ENCODE results near the gene PPM1A. TPM values are rescaled to one million over a fixed set of nuclear protein-coding genes. Genes with fewer than 3 reads are reported as not detected.
"Not testable (repeated sequence)": the region's sequence is repeated elsewhere in the genome, so short reads cannot be mapped to it uniquely, and the experiment has no call there.

The PPM1A gene
- total RNA-seq, 2 experiments from 2014 or later, result 47.3 to 52.6 TPM

DNA sequence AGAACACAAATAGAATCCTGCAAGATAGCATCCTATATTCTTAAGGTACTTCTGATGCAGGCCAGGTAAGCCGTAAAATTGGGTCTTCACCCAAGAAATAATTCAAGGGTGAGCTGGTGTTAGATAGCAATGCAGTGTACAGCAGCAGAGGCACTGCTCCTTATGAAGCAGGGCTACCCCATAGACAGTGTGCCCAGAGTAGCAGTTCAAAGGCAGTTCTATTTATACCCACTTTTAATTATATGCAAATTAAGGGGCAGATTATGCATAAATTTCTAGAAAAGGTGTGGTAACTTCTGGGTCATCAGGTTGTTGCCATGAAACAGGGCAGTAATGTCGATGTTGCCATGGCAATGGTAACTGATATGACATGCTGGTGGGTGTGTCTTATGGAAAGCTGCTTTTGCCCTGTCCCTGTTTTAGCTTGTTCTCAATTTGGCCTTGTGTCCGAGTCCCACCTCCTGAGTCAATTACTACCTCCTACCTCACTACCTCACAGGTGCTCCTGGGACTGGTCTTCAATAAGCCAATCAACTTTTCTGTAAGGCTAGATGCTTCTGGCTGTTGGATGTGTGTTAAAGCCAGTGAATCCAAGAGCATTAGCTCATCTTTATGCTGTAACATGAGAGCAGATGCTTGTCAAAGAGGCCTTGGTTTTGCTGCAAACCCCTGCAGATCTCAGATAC, 61.0 kb downstream of the PPM1A start:
- CTCF ChIA-PET, result interaction anchor here (0.6 to 0.7 kb wide), 2 partner anchors 110 to 553 kb away, joined by 3 to 4 read pairs; no protein-coding TSS in a partner anchor
- POLR2A ChIA-PET, result no interaction called here

GRCh38 chr14:60311417-60311816, 62.4 kb downstream of the PPM1A start:
- ChIA-PET CTCF (no interaction called here), POLR2A (no interaction called here)

DNA sequence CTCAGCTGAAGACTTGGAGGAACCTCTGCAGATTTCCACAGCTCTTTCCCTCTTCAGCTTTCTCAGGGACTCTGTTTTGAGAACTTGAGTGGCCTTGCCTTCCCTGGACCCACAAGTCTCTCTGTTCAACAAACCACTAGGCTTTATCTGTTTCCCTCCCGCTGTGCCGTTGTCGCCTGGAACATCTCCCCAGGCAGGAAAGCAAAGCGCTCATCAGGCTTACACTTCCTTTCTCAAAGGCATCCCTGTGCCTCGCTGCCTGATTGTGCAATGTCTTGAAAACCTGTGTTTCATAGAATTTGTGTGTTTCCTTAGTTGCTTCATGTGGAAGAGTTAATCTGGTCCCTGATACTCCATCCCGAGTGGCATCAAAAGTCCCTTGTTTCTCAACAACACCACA, 64.1 kb downstream of the PPM1A start:
- POLR2A ChIA-PET, result no interaction called here
- CTCF ChIA-PET, result interaction anchor here (1.2 kb wide), 1 partner anchor 15 kb away, joined by 3 read pairs; no protein-coding TSS in a partner anchor

DNA sequence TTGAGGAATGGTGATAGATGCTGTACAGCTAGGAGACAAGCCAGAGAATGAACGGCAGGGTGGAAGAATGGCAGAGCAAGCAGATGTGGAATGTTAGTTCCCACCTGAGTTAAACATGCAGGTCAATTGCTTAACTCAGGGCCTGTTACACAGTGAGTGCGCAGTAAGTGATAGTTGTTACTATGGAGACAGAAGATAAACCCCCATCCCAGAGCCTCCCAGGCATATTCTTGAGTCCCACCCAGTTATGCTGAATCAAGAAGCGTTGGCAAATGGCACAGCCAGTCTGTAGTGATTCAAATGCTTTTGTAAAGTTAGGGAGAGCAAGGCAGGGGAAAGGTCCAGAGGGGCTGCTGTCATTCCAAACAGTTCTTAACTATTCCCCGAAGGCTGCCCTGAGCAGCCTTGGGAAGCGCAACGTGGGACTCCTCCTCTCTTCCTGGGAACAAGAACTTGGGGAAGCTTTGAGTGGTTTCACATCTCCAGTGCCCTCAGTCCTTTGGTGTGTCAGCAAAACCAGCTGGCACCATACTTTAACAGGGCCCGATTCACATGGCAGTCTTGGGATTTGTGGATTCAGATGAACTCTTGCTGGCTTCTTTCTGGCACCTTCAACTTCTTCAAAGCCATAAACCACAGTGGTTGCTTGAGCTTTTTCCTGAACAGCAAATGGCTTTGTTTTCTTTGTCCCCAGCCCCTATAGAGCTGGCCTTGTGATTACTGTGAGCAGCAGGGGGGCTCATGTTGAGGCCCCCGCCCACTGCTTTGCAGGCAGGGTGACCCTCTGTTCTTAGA, 66.4 kb downstream of the PPM1A start:
- ChIA-PET POLR2A (no interaction called here), CTCF (no interaction called here)

GRCh38 chr14:60317609-60318008, 68.6 kb downstream of the PPM1A start:
- CTCF ChIA-PET, result interaction anchor here (1.2 kb wide), 1 partner anchor 12 kb away, joined by 3 read pairs; no protein-coding TSS in a partner anchor
- POLR2A ChIA-PET, result no interaction called here

DNA sequence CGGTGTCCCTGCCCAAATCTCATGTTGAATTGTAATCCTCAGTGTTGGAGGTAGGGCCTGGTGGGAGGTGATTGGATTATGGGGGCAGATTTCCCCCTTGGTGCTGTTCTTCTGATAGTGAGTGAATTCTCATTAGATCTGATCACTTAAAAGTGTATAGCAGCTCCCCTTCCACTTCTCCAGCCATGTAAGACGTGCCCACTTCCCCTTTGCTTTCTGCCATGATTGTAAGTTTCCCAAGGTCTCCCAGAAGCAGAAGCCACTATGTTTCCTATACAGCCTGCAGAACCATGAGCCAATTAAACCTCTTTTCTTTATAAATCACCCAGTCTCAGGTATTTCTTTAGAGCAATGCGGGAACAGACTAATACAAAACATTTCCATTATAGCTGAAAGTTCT, 71.8 kb downstream of the PPM1A start:
- CTCF ChIA-PET, result interaction anchor here (1.1 kb wide), 1 partner anchor 9 kb away, joined by 3 read pairs; no protein-coding TSS in a partner anchor
- POLR2A ChIA-PET, result not testable (repeated sequence)

GRCh38 chr14:60323199-60323896, 74.3 kb downstream of the PPM1A start:
- ChIA-PET CTCF (no interaction called here), POLR2A (no interaction called here)

- ChIA-PET CTCF (no interaction called here), POLR2A (interaction anchor here (0.6 kb wide), 1 partner anchor 1381 kb away, joined by 4 read pairs; no protein-coding TSS in a partner anchor)
Measured at GRCh38 chr14:60324837-60325236, 75.8 kb downstream of the PPM1A start.

GRCh38 chr14:60326274-60326673, 77.3 kb downstream of the PPM1A start:
- ChIA-PET POLR2A (no interaction called here), CTCF (no interaction called here)

- ChIA-PET POLR2A (interaction anchor here (0.7 to 1.3 kb wide), 2 partner anchors 79 to 406 kb away, joined by 3 to 6 read pairs; partner anchors contain the start of gene PPM1A), CTCF (interaction anchor here (0.6 to 1.3 kb wide), 4 partner anchors 15 to 265 kb away, joined by 3 to 4 read pairs (median 3); no protein-coding TSS in a partner anchor)
Measured at GRCh38 chr14:60327447-60328331, 78.7 kb downstream of the PPM1A start.

- ChIA-PET POLR2A (interaction anchor here (1.3 kb wide), 1 partner anchor 80 kb away, joined by 6 read pairs; the partner anchor contains the start of gene PPM1A), CTCF (interaction anchor here (0.6 kb wide), 1 partner anchor 266 kb away, joined by 4 read pairs; no protein-coding TSS in a partner anchor)
Measured at GRCh38 chr14:60328583-60328982, 79.6 kb downstream of the PPM1A start.

DNA sequence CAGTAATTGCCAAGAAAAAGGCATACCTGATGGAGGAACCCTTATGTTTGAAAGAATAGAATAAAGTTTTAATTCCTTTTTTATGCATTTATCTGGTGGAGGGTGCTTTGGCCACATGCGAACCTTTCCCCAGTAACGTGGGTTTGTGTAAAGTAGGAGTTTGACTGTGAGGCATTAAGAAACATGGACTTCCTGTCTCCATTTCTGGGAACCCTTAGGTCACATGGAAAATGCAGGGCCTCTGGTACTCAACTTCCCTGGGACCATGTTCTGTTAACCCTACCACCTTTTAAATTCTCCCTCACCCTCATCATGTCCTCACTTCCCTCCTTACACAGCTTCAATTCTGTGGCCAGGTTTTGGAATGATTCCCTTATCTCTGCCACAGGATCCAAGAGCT, 80.3 kb downstream of the PPM1A start:
- POLR2A ChIA-PET, result no interaction called here
- CTCF ChIA-PET, result no interaction called here

- POLR2A ChIA-PET, result interaction anchor here (0.5 to 2.3 kb wide), 4 partner anchors 81 to 240 kb away, joined by 3 to 24 read pairs (median 4); partner anchors contain the start of genes PCNX4 and PPM1A
- CTCF ChIA-PET, result interaction anchor here (1.2 to 1.4 kb wide), 5 partner anchors 18 to 366 kb away, joined by 3 to 7 read pairs (median 4); no protein-coding TSS in a partner anchor
Measured at GRCh38 chr14:60331201-60332045, 82.4 kb downstream of the PPM1A start.

DNA sequence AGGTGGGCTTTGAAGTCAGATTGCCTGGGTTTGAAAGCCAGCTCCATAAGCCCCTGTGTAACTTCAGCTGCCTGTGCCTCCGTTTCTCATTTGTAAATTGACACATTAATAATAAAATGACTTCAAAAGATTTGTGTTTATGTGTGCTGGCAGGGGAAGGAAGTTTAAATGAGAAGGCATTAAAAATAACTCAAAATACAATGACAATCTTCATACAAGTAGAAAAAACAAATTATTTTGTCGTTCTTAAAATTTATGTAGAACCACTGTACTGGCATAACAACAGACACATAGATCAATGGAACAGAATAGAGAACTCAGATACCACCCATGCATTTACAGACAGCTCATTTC, 83.0 kb downstream of the PPM1A start:
- CTCF ChIA-PET, result interaction anchor here (1.2 to 1.4 kb wide), 5 partner anchors 18 to 367 kb away, joined by 3 to 7 read pairs (median 4); no protein-coding TSS in a partner anchor
- POLR2A ChIA-PET, result interaction anchor here (0.5 to 2.3 kb wide), 4 partner anchors 81 to 241 kb away, joined by 3 to 24 read pairs (median 4); partner anchors contain the start of genes PCNX4 and PPM1A

DNA sequence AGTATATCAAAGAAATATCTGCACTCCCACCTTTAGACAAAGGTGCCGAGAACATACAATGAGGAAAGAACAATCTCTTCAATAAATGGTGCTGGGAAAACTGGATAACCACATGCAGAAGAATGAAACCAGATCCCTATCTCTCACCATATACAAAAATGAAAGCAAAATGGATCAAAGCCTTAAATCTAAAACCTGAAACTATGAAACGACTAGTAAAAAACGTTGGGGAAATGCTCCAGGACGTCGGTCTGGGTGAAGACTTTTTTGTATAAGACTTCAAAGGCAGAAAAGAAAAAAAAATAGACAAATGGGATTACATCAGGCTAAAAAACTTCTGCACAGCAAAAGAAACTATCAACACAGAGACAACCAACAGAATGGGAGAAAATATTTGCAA, 83.8 kb downstream of the PPM1A start:
- CTCF ChIA-PET, result no interaction called here
- POLR2A ChIA-PET, result interaction anchor here (1.0 kb wide), 1 partner anchor 241 kb away, joined by 3 read pairs; the partner anchor contains the start of gene PCNX4

- ChIA-PET POLR2A (no interaction called here), CTCF (no interaction called here)
Measured at GRCh38 chr14:60339571-60339970, 90.5 kb downstream of the PPM1A start.

- ChIA-PET POLR2A (no interaction called here), CTCF (no interaction called here)
Measured at GRCh38 chr14:60343571-60344071, 94.6 kb downstream of the PPM1A start.

- CTCF ChIA-PET, result no interaction called here
- POLR2A ChIA-PET, result no interaction called here
Measured at GRCh38 chr14:60344751-60345150, 95.7 kb downstream of the PPM1A start.

All from activated CD8-positive, alpha-beta memory T cell treated with anti-CD3 and anti-CD28 coated beads for 36 hours (primary cell).